Panc1 (cell line): Measurements from ENCODE around the gene PTGFRN. TPM values are rescaled to one million over a fixed set of nuclear protein-coding genes. Genes with fewer than 3 reads are reported as not detected.

Source experiments
- ATAC-seq: fragments of 200-7000 bp; cut with Tn5 transposase; 2 replicates; pipeline ENCODE4 v1.9.1; 2020; ENCODE audit warnings: mild to moderate bottlenecking, moderate library complexity
- BruUV-seq: library from RNA; stranded (reverse); fragments of 400-500 nt; replicated peaks from 2 replicates; lab custom pipeline; 2021; lab: Mats Ljungman, UMichigan
- CTCF ChIA-PET: fragments of 300-600 bp; sonication (Branson Sonifier 250); formaldehyde crosslinking; loops from one replicate; lab custom pipeline; 2022; ENCODE audit warnings: antibody characterized with exemption; lab: Charles Lee
- POLR2A ChIA-PET: fragments of 300-600 bp; sonication (Branson Sonifier 250); formaldehyde crosslinking; loops from one replicate; lab custom pipeline; 2022; ENCODE audit warnings: antibody characterized with exemption; lab: Charles Lee
- DNase-seq: peaks from one replicate; pipeline ENCODE4 v3.0.0-alpha.2; 2010; ENCODE audit warnings: low read depth, low spot score
- H3K27ac ChIP-seq: 2 replicates; pipeline ENCODE4 v1.5.1; 2011; ENCODE audit warnings: mild to moderate bottlenecking, low read length, inconsistent platforms
- H3K27me3 ChIP-seq: fragments of 200-500 bp; sonication (Bioruptor generic); 2 replicates; pipeline ENCODE4 v1.6.0; 2014; ENCODE audit warnings: low read length, inconsistent platforms; ENCODE audit not compliant: control insufficient read depth, insufficient read depth
- H3K36me3 ChIP-seq: fragments of 200-500 bp; sonication (Bioruptor generic); 2 replicates; pipeline ENCODE4 v1.5.1; 2014; ENCODE audit warnings: inconsistent platforms, mild to moderate bottlenecking, low read length, moderate library complexity; ENCODE audit not compliant: control insufficient read depth, insufficient read depth
- H3K4me1 ChIP-seq: 2 replicates; pipeline ENCODE4 v1.5.1; 2011; ENCODE audit warnings: inconsistent platforms, mild to moderate bottlenecking, low read length, moderate library complexity; ENCODE audit not compliant: control insufficient read depth, insufficient read depth
- H3K4me3 ChIP-seq, 2 experiments: 2 replicates each; pipeline ENCODE4 v1.5.1; 2011 to 2012; ENCODE audit warnings: low read depth in 2 of 2, low read length in 2 of 2, mild to moderate bottlenecking in 2 of 2, inconsistent platforms in 1 of 2, moderate library complexity in 1 of 2
- H3K9me3 ChIP-seq: fragments of 200-500 bp; sonication (Bioruptor generic); 2 replicates; pipeline ENCODE4 v1.5.1; 2014; ENCODE audit warnings: low read depth, mild to moderate bottlenecking, inconsistent platforms, low read length, moderate library complexity; ENCODE audit not compliant: control insufficient read depth, insufficient read depth
- POLR2AphosphoS5 ChIP-seq: IDR thresholded peaks from 2 replicates; pipeline ENCODE4 v1.6.1; 2012; ENCODE audit warnings: mild to moderate bottlenecking, low read depth, low read length, moderate library complexity
- SIN3A ChIP-seq: IDR thresholded peaks from 2 replicates; pipeline ENCODE4 v1.6.1; 2012; ENCODE audit warnings: low read depth, mild to moderate bottlenecking, low read length, moderate library complexity, borderline replicate concordance; ENCODE audit not compliant: insufficient read depth
- TCF7L2 ChIP-seq: IDR thresholded peaks from 2 replicates; pipeline ENCODE4 v1.6.1; 2011; ENCODE audit warnings: mild to moderate bottlenecking, low read depth, low read length, inconsistent platforms
- in situ Hi-C: cut with HindIII; loops from 2 replicates; pipeline ENCODE4 v1.10.0; 2016; ENCODE audit warnings: low sequenced_read_pairs, low pct_unique_long_range_greater_than_20kb
- intact Hi-C: fragments of 100-400 bp; cut with micrococcal nuclease; formaldehyde crosslinking; loops from one replicate; pipeline ENCODE4 v1.10.0; 2022; ENCODE audit not compliant: unreplicated experiment
- total RNA-seq: library from RNA; stranded (reverse); gene quantifications from one replicate; pipeline ENCODE4 v1.2.1, GENCODE V29; 2021; ENCODE audit not compliant: unreplicated experiment
- TF ChIP-seq, protein P1 (sequence below), 2 experiments: IDR thresholded peaks; 2 replicates each; pipeline ENCODE4 v1.6.1; 2011 to 2012; ENCODE audit warnings: low read depth in 2 of 2, control low read depth in 1 of 2, low read length in 1 of 2, mild to moderate bottlenecking in 1 of 2, moderate library complexity in 1 of 2; ENCODE audit not compliant: insufficient read depth in 1 of 2
- TF ChIP-seq, protein P2 (sequence below): fragments of 450-650 bp; IDR thresholded peaks from 2 replicates; pipeline ENCODE4 v1.5.1; 2017; ENCODE audit warnings: mild to moderate bottlenecking

Gene PTGFRN
- total RNA-seq, 1 experiment from 2014 or later = 5.2 TPM

GRCh38 chr1:116987256-116987555 lies 77.5 kb downstream of the PTGFRN start:
- Histone ChIP-seq H3K4me3 (no peak overlapping the region), H3K4me1 (no peaks in the 10 kb centered on the region), H3K27me3 (no peaks in the 10 kb centered on the region), H3K9me3 (no peaks in the 10 kb centered on the region), H3K36me3 (no peaks in the 10 kb centered on the region), H3K27ac (no peak overlapping the region)
- intact Hi-C loops (no loop called here), in situ Hi-C loops (no loop called here)
- TF ChIP-seq POLR2AphosphoS5 (no peak), SIN3A (no peak), TCF7L2 (no peak)
- TF ChIP-seq, protein P1, sequence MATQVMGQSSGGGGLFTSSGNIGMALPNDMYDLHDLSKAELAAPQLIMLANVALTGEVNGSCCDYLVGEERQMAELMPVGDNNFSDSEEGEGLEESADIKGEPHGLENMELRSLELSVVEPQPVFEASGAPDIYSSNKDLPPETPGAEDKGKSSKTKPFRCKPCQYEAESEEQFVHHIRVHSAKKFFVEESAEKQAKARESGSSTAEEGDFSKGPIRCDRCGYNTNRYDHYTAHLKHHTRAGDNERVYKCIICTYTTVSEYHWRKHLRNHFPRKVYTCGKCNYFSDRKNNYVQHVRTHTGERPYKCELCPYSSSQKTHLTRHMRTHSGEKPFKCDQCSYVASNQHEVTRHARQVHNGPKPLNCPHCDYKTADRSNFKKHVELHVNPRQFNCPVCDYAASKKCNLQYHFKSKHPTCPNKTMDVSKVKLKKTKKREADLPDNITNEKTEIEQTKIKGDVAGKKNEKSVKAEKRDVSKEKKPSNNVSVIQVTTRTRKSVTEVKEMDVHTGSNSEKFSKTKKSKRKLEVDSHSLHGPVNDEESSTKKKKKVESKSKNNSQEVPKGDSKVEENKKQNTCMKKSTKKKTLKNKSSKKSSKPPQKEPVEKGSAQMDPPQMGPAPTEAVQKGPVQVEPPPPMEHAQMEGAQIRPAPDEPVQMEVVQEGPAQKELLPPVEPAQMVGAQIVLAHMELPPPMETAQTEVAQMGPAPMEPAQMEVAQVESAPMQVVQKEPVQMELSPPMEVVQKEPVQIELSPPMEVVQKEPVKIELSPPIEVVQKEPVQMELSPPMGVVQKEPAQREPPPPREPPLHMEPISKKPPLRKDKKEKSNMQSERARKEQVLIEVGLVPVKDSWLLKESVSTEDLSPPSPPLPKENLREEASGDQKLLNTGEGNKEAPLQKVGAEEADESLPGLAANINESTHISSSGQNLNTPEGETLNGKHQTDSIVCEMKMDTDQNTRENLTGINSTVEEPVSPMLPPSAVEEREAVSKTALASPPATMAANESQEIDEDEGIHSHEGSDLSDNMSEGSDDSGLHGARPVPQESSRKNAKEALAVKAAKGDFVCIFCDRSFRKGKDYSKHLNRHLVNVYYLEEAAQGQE (IDR thresholded peaks at IDR 0.05; ENCODE audit: insufficient read depth in 1 of 2, low read depth in 2 of 2, low read length in 1 of 2) = no peak
- TF ChIP-seq, protein P2, sequence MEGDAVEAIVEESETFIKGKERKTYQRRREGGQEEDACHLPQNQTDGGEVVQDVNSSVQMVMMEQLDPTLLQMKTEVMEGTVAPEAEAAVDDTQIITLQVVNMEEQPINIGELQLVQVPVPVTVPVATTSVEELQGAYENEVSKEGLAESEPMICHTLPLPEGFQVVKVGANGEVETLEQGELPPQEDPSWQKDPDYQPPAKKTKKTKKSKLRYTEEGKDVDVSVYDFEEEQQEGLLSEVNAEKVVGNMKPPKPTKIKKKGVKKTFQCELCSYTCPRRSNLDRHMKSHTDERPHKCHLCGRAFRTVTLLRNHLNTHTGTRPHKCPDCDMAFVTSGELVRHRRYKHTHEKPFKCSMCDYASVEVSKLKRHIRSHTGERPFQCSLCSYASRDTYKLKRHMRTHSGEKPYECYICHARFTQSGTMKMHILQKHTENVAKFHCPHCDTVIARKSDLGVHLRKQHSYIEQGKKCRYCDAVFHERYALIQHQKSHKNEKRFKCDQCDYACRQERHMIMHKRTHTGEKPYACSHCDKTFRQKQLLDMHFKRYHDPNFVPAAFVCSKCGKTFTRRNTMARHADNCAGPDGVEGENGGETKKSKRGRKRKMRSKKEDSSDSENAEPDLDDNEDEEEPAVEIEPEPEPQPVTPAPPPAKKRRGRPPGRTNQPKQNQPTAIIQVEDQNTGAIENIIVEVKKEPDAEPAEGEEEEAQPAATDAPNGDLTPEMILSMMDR = no peak
- no peak for DNase-seq
- ChIA-PET CTCF (no interaction called here), POLR2A (no interaction called here)
- no peak for ATAC-seq
- BruUV-seq = no TSS peak

GRCh38 chr1:116988248-116988647 lies 78.5 kb downstream of the PTGFRN start:
- intact Hi-C loops = no loop called here
- BruUV-seq = no TSS peak
- no peak for DNase-seq
- ATAC-seq = no peak
- in situ Hi-C loops = no loop called here
- no peak overlapping the region for H3K27ac ChIP-seq
- CTCF ChIA-PET = no interaction called here
- POLR2A ChIA-PET = no interaction called here
- H3K4me1 ChIP-seq = no peaks in the 10 kb centered on the region
- no peaks in the 10 kb centered on the region for H3K9me3 ChIP-seq
- TF ChIP-seq TCF7L2 (no peak), POLR2AphosphoS5 (no peak), SIN3A (no peak)
- TF ChIP-seq, protein P1 (IDR thresholded peaks at IDR 0.05; ENCODE audit: insufficient read depth in 1 of 2, low read depth in 2 of 2, low read length in 1 of 2) = no peak
- TF ChIP-seq, protein P2 = no peak
- no peaks in the 10 kb centered on the region for H3K27me3 ChIP-seq
- H3K4me3 ChIP-seq = no peak overlapping the region
- H3K36me3 ChIP-seq = no peaks in the 10 kb centered on the region
